Measurements from ENCODE around the gene STT3A. TPM values are rescaled to one million over a fixed set of nuclear protein-coding genes. Genes with fewer than 3 reads are reported as not detected.

Gene STT3A
- total and polyA plus RNA-seq, 2 experiments from 2014 or later = 91.7 to 156 TPM

GRCh38 chr11:125621995-125622394, 29.3 kb downstream of the STT3A start (continued):
- no peak for TF ChIP-seq ETS1 (IDR thresholded peaks at IDR 0.05)
- no peak for TF ChIP-seq CREB1 (CRISPR knock-in tag; IDR thresholded peaks at IDR 0.05; ENCODE audit: low read depth)
- TF ChIP-seq CTCF (conservative IDR thresholded peaks at IDR 0.05; ENCODE audit: low read depth in 2 of 2) = no peak
- TF ChIP-seq NANOG (IDR thresholded peaks at IDR 0.05; ENCODE audit: borderline replicate concordance) = no peak
- no peak for TF ChIP-seq EZH2 (IDR thresholded peaks at IDR 0.05; ENCODE audit: low read depth, unreplicated experiment)
- no peak for TF ChIP-seq JUNB (IDR thresholded peaks at IDR 0.05; ENCODE audit: unreplicated experiment)
- TF ChIP-seq STAT1 (IDR thresholded peaks at IDR 0.05; ENCODE audit: unreplicated experiment) = no peak
- TF ChIP-seq ZNF331 (CRISPR knock-in tag; IDR thresholded peaks at IDR 0.05; ENCODE audit: low read depth) = no peak

GRCh38 chr11:125623064-125623463, 30.4 kb downstream of the STT3A start:
- peaks cover 7% of the 10 kb centered on the region for H3K27me3 Mint-ChIP-seq (ENCODE audit: insufficient read depth, low read depth, poor library complexity)
- Histone ChIP-seq H2AFZ (no peak overlapping the region), H3K9me2 (ENCODE audit: insufficient read depth) (no peaks in the 10 kb centered on the region), H3K4me2 (no peak overlapping the region), H3K27ac (ENCODE audit: low read depth) (no peak overlapping the region; the same call in 1 of the 2 replicates), H4K20me1 (replicated peaks; ENCODE audit: insufficient read depth) (peaks cover 7% of the 10 kb centered on the region; the same call in 1 of the 2 replicates), H3K4me3 (no peak overlapping the region), H3K36me3 (ENCODE audit: insufficient read depth) (peaks cover 36% of the 10 kb centered on the region), H3K79me2 (replicated peaks; ENCODE audit: insufficient read depth) (peaks cover 16% of the 10 kb centered on the region), H3K27me3 (ENCODE audit: insufficient read depth) (no peaks in the 10 kb centered on the region), H3F3A (replicated peaks; ENCODE audit: low read depth) (peaks cover 7% of the 10 kb centered on the region; the same call in 1 of the 2 replicates), H3K4me1 (ENCODE audit: insufficient read depth) (peaks cover 10% of the 10 kb centered on the region; the same call in 1 of the 2 replicates)
- no peak overlapping the region for H3K27ac Mint-ChIP-seq
- peaks cover 13% of the 10 kb centered on the region for H3K4me1 Mint-ChIP-seq
- H3K4me3 Mint-ChIP-seq = no peak overlapping the region
- no peaks in the 10 kb centered on the region for H3K9me3 Mint-ChIP-seq
- ATAC-seq (no peak), DNase-seq (ENCODE audit: low spot score) (no peak)
- H3K36me3 Mint-ChIP-seq (ENCODE audit: low read depth) = peaks cover 57% of the 10 kb centered on the region; the same call in 2 of the 3 replicates
- TF ChIP-seq ZNF114 (CRISPR knock-in tag; IDR thresholded peaks at IDR 0.05) (no peak), POLR2AphosphoS5 (IDR thresholded peaks at IDR 0.05; ENCODE audit: low read depth) (no peak), ZNF331 (CRISPR knock-in tag; IDR thresholded peaks at IDR 0.05; ENCODE audit: low read depth) (no peak), JUNB (IDR thresholded peaks at IDR 0.05; ENCODE audit: unreplicated experiment) (no peak), EZH2phosphoT487 (IDR thresholded peaks at IDR 0.05; ENCODE audit: unreplicated experiment) (no peak), CREB1 (CRISPR knock-in tag; IDR thresholded peaks at IDR 0.05; ENCODE audit: low read depth) (no peak), EZH2 (IDR thresholded peaks at IDR 0.05; ENCODE audit: low read depth, unreplicated experiment) (no peak), ZNF462 (CRISPR knock-in tag; IDR thresholded peaks at IDR 0.05) (no peak), REST (IDR thresholded peaks at IDR 0.05; ENCODE audit: unreplicated experiment) (no peak)

Measured in GM23338 (cell line).